GM12874 (cell line): ENCODE data around the gene THSD4.

Experiments used
- CTCF ChIP-seq: IDR thresholded peaks from 2 replicates; pipeline ENCODE4 v1.5.1; 2011; ENCODE audit warnings: low read depth, mild to moderate bottlenecking, control low read depth, low read length, moderate library complexity; ENCODE audit not compliant: insufficient read depth

Gene THSD4

DNA sequence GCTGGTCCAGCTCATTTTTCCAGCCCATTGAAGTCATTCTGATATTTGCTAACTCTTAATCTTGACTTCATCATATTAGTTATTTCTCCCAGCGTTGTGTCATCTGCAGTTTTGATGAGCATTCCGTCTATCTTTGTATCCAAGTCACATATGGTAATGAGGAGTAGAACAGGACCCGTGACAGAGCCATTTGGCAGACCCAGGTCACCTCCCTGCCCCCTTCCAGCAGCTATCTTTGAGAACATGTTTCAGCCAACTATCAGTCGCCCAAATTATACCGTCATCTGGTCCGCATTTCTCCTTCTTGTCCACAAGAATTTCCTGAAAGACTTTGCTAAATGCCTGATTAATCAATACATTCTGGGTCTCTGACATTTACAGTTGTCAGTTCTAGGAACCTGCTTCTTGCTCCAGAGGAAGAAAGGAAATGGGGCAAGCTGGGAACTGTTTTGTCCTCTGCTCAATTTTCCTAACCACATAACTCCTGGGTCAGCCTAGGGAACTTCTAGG is 347.9 kb downstream of the THSD4 start:
- no peak for TF ChIP-seq CTCF

GRCh38 chr15:71465131-71465955 is 350.1 kb downstream of the THSD4 start:
- TF ChIP-seq CTCF: no peak

DNA sequence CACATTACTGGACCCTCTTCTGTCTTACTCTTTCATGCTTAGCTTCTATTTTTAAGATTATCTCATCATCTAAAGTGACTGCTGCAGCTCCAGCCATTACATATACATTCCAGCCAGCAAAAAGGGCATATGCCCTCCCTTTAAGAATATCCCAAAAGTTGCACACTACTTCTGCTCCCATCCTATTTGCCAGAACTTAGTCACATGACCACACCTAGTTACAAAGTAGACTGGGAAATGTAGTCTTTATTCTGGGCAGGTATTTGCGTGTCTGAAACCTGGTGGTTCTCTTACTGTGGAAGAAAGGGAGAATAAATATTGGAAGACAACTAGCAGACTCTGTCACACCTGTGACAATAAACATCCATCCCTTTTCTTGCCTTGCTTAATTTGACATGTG is 353.4 kb downstream of the THSD4 start:
- TF ChIP-seq CTCF: no peak

GRCh38 chr15:71469413-71469812 is 354.1 kb downstream of the THSD4 start:
- TF ChIP-seq CTCF: 0 out of 2 replicates have a peak, but pooled peaks have one; percentile 1

GRCh38 chr15:71471347-71471746 is 356.1 kb downstream of the THSD4 start:
- TF ChIP-seq CTCF: no peak

- TF ChIP-seq CTCF: no peak
Measured at GRCh38 chr15:71472566-71472965, 357.3 kb downstream of the THSD4 start.

DNA sequence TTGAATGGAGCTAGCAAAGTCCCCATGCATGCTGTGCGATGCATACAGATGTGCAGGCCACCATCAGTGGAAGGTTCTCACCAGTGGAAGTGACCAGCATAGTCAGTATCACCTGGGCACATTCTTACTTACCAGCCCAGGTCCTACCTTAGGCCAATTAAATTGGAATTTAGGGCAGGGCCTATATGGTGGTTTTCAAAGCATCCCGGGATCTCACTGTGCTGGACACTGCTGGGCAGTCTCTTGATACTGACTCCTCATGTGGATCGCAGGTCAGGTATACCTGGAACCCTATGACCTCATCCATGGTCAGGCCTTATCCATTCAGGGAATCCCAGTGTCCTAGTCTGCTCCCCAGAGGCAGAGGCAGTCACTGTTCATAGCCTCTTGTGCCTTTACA is 358.5 kb downstream of the THSD4 start:
- TF ChIP-seq CTCF: no peak
